HG03139 (cell line): ENCODE measurements around the gene TUB.

Experiments
- ATAC-seq: cut with Tn5 transposase; IDR thresholded peaks from one replicate; pipeline ENCODE4 v1.9.1; 2021; ENCODE audit not compliant: unreplicated experiment

The TUB gene

DNA sequence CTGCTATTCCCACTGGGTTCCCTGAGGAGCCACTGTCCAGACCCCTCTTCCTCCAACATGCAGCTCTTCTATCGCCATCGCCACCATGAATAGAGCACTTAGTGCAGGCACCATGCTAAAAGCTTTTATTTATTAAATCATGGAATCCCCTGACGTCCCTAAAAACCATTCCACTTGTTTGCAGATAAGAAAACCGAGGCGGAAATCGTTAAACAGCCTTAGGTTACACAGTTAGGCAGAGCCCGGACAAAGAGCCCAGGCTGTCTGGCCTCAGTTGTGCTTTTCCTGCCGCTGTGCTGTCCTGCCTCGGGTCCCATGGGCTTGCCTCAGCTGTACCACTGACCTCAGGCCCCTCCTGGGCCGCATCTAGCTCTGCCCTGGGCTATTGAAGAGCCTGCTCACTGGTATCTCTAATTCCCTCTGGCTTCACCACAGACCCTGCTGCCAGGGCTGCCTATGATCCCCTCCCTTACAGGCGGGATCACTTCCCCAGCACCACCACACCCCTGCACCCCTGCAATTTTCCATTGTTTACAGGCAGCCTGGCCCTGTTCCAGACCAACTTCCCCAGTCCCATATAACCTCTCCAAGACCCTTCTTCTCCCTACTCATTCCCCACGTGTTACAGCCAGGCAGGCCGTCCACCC is 13.0 kb upstream of the TUB start:
- no peak for ATAC-seq

DNA sequence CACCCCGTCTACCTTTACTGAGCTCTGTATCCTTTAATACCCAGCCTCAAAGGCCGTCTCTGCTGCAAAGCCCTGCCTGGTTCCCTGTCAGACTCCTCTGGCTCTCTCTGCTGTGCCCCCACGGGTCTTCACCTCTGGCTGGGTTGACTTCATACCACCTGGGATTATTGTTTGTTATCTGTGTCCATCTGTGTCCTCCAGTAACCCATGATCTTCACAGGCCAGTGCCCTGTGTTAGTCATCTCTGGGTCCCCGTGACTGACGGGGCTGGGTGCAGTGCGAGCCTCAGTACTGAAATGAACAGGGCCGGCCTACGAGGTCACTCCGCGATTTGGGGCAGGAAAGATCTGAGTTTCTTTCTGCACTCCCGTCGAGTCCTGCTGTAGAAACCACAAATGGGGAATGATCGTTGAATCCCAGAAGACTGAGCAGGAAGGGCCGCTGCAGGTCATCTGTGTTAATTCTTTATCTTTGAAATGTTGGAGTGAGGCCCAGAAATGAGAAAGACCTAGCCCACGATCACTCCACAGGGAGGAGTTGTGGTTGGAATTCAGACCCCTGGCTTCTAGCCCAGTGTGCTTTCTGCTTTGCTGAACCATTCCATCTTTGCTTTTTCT is 12.3 kb upstream of the TUB start:
- no peak for ATAC-seq

DNA sequence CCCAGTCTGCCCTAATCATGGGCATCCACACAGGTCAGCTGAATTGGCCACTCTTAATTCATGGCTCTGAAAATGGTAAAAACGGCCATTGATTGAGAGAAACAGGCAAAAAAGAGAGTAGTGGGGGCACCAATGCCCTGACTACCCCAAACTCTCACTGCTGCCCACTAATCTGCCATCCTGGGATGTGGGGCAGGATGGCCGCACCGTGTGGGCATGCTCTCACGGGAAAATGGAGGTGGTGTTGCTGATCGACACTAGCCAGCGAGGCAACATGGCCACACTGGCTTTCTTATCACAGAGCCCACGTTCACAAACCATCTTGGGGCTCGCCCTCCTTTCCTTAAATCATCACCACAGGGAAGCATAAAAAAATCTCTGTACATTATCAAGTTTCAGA is 11.2 kb upstream of the TUB start:
- ATAC-seq, result no peak

- ATAC-seq, result no peak
Observed at GRCh38 chr11:8070417-8071115, 10.4 kb upstream of the TUB start.

DNA sequence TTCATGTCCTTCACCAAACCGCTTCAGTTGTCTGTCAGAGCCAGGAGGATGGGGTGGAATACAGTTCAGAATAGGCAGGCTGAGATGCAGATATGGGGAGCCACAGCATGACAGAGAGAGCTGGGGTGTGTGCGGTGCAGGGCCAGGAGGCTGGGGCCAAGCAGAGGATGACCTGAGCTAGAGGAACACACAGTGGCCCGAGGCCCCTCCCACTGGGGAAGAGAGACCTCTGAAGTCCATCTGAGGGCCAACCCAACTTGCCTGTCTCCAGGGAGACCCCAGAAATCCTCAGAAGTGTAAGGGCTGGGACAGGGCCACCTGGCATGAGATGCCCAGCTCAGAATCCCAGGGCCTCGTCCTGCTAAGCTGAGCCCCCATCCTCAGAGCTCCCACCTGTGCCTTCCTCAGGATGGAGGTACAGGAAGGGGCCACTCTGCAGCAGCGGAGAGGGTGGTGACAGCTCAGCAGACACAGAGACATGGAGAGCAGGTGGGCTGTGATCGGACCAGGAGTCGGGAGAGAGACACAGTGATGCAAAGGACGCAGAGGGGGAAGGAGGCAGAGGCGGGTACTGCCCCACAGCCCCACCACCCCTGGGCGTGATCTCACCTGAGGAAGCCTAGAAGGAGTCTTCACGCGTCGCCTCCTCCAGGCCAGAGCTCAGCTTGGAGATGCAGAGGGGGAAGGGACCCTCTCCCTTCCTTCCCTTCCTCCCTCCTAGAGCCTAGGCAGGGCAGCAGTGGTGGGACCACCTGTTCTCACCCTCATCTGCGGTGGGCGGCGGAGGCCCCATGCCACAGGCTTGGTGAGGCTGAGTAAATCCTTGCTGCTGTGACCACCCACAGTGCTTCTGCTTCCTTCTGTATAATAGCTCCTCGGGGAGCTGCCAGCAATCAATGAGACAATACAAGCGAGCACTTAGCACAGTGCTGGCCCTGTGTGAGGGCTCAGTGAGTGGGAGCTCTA is 9.1 kb upstream of the TUB start:
- ATAC-seq, result no peak

- ATAC-seq, result no peak
Observed at GRCh38 chr11:8075119-8075726, 5.8 kb upstream of the TUB start.

DNA sequence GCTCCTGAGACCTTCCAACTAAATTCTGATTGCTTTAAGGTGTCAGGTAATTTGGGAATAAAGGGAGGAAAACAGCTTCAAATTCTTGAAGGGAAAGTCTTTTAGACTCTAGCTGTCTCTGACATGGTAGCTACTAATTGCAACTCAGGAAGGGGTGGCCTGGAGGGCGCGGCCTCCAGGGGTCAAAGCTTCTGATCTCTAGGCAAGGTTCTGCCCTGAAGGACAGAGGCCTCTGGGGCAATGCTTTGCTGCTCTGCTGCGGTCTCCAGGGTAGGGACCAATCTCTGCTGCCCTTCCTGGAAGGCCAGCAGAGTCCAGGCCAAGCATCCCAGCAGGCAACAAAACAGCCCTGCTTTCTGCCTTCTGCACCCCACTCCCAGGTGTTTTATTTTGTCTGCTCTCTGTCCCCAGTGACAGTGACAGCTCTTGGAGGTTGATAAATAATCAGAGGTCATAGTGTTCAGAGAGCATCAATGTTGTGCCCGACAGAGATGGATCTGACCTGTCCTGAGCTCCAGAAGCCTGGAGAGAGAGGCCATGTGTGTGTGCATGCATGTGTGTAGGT is 1.8 kb upstream of the TUB start:
- ATAC-seq, result no peak

GRCh38 chr11:8080069-8080670 is 841 bp upstream of the TUB start:
- no peak for ATAC-seq

DNA sequence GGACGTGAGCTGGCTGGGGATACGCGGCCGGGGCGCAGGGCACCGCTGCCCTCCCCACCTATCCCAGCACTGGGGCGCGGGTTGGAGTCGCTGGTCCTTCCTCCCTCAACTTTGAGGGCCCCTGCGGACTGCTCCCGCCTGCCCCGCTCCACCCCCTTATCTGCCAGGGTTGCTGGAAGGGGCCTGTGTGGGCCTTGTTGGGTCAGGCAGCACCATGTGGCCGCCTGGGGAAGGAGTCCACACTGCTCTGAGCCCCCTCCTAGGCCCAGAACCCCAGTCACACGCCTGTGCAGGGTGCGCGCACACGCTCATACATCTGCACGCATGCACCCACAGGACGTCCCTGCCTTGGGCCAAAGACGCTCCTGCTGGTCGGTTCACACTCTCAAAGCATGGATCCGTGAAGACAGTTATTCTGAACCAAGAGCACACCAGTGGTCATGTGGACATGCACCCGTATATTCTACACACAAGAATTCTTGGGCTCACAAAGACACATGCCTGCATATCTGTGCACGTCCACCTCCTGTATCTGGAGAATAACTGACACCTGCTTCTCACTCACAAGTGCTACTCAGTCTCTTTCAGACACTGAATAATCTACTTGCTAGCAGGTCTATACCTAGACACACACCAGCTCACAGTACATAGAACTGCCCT is 710 bp downstream of the TUB start:
- ATAC-seq, result no peak

- ATAC-seq, result no peak
Observed at GRCh38 chr11:8082391-8083087, 1.5 kb downstream of the TUB start.

- no peak for ATAC-seq
Observed at GRCh38 chr11:8083088-8083395, 2.0 kb downstream of the TUB start.

DNA sequence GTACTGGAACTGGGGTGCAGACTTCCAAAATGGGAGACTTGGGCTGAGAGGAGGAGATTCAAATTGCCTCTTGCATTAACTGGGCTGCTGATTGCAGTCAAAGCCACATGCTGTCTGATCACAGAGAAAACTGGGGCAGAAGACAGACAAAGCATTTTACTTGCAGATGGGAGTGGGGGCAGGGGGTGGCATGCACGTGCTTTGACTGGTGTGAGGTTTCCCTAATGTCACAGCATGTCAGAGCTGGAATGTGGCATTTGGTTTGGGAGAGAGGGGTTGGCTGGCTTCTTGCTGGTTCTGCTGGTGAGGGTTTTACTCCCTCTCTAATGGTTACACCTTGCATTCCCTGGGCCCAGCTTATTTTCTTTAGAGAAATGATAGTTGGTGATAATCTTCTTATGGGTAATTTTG is 2.9 kb downstream of the TUB start:
- ATAC-seq, result no peak

DNA sequence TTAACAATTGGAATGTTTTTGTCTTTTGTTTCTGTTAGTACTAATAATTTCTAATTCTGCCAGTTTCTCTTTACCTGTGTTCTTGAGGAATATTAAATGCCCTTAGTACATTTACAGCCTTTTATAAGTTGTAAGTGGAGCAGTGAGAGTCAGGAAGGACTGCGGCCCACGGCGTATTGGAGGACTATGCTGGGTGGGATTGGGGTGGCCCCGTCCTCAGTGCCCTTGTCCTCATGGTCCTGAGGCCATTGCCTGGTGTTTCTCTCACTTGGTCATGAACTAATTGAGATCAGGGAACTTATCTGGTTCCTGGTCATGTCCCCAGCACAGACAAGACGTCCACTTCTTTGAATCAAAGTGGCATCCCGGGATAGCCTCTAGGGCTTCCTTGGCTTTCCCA is 3.3 kb downstream of the TUB start:
- no peak for ATAC-seq

- no peak for ATAC-seq
Observed at GRCh38 chr11:8085011-8085645, 4.1 kb downstream of the TUB start.

DNA sequence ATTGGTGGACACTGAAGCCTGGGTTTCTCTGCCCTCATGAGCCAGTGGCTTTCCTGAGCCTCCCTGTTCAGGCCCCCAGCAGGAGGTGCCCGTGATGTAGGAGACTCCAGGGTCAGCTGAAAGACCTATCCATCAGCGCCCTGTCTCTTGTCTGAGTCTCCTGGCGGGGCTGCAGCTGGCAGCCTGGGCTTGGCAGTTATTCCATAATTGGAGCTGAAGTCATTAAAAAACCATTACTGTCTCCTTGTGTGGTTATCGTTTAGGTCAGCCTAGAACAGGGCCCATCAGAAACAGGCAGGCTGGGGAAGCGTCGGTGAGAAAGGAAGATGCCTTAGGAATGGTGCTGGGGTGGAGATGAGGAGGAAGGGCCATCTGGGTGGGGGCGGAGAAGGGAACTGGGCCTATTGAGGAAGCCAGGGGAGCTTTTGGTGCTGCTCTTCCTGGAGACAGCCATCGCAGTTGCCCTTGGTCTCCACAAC is 5.0 kb downstream of the TUB start:
- ATAC-seq, result no peak

GRCh38 chr11:8086571-8086970 is 5.6 kb downstream of the TUB start:
- ATAC-seq, result no peak

DNA sequence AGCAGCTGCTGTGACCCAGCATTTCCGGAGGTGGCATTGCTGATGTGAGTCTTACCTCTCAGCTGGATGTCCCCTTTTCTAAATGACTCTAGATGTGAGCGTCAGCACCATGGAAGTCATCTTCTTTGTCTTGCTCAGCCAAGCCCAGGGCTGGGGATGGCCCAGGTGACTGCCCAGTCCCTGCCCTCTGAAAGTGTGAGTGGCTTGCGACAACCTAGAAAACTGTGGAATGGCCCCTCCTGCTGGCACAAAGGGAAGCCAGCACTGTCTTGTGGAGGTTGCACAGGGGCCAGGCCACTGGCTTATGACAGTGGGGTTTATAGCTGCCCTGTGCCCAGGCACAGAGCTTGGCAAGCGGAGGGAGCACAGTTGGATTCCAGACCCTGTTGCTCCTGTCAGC is 6.2 kb downstream of the TUB start:
- no peak for ATAC-seq

DNA sequence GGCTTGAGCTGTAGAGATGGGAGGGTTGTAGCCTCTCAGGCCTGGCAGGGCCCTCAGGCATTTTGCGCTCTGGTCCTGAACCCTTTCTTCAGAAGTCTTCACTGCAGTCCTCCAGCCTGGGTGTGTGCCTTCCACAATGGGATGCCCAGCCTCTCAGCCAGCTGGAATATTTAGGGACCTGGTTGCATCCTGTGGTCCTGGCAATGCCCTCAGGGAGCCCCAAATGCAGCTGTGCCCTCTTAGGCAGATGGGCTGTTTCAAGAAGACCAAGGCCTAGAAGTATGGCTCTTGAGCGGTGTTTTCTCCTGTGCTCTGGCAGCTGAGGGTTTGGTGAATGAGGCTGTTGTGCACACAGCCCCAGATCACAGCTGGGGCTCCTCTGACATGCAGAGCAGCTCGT is 6.7 kb downstream of the TUB start:
- no peak for ATAC-seq
